HG03520 (cell line): ENCODE measurements around the gene URI1.

Experiments
- ATAC-seq: cut with Tn5 transposase; IDR thresholded peaks from one replicate; pipeline ENCODE4 v1.9.1; 2021; ENCODE audit warnings: mild to moderate bottlenecking, moderate library complexity; ENCODE audit not compliant: unreplicated experiment

The URI1 gene

DNA sequence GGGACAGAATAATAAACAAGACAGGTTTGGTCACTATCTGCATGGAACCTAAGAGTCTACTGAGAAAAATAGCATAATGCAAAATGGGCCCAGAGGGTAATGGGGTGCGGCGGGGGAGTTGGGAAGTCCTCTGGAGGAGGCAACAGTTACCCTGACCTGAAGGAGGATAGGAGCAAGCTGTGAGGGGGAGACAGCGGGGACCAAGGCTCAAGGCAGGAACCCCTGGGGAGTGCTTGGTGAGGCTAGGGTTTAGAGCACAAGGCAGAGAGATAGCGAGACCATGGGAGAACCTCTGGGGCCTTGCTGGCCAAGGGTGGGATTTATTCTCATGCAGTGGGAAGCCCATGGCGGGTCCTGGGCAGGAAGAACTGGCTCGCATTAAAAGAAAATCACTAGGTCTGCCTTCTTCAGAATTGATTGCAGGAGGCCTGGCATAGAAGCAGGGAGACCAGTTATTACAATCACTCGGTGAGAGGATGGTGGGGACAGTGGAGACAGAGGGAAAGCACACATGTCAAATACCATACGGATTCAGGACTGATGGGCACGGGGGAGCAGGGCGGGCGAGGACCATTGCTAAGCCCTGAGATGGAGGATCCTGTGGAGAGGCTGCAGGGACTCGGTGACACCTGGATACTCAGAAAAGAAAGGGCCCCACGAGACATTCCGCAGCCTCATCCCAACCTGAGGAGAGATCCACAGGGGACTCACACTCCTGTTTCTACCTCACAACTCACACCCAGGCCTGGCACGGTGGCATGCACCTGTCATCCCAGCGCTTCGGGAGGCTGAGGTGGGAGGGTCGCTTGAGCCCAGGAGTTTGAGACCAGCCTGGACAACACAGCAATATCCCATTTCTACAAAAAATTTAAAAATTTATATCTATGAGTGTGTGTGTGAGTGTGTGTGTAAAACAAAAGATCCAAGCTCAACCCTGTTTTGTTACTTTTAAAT lies 110.4 kb downstream of the URI1 start:
- no peak for ATAC-seq

DNA sequence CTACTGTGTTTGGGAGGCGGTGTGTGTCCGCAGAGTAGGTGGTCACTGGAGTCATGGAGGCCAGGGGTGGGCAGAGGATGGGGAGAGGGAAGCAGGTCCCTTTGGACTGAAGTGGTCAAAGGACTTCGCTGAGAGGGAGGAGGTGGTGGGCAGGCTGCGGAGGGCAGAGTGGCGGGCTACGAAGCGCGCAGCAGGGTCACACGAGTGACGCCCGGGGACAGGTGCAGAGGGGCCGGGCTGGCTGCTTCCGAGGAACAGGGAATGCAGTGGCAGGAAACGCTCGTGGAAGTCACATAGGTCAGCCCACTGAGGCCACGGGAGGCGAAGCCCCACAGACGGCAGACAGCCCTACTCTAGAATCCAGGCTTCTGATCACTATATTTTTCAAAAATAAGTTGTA lies 111.5 kb downstream of the URI1 start:
- no peak for ATAC-seq

DNA sequence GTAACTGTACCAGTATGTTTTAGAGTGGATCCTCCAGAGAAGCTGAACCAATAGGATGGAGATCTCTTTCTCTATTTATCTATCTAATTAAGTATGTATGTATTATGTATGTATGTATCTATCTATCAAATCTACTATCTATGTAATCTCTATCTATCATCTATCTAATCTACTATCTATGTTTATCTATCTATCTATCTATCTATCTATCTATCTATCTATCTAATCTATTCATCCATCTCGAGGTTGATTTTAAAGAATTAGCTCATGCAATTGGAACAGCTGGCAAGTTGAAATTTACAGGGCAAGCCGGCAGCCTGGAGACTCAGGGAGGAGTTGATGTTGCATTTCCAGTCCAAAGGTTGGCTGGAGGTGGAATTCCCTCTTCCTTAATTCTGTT lies 112.2 kb downstream of the URI1 start:
- no peak for ATAC-seq

DNA sequence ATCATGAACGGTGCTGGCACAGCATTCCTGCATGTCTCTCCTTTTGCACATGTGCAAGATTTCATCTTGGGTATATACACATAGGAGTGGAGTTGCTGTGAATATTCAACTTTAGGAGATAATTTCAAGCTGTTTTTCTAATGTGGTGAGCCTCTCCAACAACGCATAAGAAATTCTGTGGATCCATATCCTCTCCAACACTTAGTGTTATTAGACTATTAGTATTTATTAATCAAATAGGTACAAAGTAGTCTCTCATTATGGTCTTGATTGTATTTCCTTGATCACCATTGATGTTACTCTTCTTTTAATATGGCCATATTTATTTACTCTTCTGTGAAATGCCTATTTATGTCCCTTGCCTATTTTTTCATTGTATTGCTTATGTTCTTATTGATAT lies 114.5 kb downstream of the URI1 start:
- no peak for ATAC-seq

DNA sequence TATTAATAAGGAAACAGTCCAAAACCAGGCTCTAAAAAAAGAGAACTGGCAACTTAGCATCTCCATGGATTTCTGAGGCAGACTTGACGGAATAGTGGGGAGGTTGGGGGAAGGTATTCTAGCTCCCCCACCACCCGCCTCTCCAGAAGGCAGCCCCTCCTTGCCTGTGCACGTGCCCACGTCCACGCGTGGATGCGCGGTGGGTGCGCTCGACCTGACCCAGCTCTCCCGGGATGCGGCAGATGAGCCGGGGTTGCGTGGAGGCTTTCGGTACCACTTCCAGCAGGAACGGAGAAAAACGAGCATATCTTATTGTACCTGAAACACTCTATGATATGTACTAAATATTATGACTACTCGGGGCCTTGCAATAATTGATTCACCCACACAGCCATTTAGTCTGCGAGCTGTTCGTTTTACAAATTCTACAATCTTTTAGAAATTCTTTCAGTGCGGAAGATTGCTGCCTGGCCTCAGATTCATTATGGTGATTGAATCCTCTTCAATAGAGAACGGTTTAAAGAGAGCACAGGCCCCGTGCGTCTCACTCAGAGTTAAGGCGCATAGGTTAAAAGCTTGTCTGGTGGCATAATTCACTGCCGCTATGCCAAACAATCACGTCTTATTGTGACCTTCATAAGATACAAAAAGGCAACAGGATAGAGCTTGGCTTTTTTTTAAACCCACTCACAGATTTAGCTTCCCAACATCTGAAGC lies 117.9 kb downstream of the URI1 start:
- ATAC-seq: no peak

DNA sequence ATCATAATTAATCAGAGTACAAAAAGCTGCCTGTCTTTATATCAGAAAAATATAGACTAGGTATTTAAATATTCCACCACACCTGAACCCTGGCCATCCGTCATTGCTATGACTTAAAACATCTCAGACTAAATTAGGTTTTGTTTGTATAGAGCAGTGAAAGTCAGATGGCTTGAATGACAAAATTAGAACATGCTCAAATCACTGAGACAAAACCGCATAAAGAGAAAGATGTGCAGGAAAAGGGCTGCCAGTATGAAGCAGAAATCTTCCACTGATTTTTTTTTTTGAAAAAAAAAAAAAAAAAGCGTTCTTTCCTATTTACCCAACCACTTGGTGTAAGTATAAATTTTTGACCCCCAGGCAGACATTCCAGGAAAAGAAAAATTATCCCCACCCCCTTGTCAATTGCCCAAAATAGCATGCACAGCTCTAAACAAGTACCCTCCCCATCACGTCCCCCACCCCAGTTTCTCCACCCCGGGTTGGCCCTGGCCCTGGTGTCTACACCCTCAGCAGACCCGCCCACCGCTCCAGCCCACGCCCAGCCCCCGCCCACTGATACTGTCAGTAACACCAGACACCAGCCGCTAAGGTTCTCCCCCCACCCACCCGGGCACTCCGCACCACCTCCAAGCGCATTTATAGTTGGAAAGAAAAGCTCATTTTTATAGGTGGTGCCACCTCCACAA lies 118.6 kb downstream of the URI1 start:
- no peak for ATAC-seq

DNA sequence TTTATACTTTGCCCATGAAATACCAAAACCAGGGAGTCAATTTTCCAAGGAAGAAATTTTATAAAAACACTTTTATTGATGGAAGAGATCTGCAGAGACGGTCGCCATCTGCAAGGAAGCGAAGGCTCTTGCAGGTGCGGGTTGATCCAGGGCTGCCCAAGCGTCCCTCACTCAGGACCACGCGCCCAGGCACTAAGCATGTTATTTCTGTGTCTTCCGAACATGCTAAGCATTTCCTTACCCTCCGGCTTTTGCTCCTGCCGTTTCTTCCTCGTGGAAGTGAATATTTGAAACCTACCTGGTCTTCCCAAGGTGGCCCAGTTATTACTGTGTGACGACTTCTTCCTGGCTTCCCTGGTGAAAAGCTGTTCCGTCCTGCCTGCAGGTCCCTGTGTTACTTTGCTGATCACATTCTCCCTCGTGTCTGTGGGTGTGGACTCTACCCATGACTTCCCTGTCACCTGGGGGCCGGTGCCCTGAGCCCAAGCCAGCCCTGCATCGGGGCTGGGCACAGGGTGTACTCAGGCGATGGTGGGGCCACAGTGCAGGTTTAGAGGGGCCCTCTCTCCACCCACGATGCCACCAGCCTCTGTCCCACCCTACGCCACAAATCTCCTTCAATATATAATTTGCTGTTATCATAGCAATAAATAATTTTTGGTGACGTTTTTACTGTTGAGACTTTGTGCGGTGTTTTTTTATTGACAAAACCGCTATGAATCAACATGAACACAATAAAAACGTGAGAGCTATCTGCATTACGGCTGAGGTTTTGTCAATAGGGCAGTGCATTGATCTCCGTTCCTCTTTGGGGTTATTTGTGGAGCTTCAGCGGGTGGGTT lies 119.4 kb downstream of the URI1 start:
- no peak for ATAC-seq

DNA sequence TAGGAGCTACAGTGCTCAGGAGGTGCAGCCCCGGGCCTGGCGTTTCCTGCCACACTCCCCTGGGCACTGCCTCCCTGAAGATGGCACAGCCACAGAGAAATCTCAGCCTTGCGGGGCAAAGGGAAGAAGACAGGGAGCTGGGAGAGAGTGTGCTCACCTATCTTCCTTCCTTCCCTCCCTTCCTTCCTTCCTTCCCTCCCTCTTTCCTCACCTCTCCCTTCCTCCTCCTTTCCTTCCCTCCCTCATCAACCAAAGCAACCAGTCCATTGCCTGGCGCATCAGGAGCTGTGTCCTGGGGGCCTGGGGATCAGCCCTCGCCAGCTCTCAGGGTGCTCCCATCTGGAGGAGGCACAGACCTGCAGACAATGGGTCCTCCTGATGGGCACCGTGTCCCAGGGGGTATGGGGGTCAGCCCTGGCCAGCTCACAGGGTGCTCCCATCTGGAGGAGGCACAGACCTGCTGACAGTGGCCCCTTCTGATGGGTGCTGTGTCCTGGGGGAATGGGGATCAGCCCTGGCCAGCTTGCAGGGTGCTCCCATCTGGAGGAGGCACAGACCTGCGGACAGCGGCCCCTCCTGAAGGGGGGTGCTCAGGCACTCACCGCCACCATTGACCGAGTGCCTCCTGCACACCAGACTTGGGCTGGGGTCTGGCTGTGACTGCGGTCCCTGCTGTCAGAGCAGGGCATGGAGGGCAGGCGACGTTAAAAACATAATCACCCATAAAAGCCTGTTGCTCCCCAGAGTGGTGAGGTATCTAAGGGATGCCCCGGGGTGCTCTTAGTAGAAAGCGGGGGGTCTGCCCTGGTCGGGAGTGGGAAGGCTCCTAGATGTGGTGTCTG lies 120.2 kb downstream of the URI1 start:
- no peak for ATAC-seq

DNA sequence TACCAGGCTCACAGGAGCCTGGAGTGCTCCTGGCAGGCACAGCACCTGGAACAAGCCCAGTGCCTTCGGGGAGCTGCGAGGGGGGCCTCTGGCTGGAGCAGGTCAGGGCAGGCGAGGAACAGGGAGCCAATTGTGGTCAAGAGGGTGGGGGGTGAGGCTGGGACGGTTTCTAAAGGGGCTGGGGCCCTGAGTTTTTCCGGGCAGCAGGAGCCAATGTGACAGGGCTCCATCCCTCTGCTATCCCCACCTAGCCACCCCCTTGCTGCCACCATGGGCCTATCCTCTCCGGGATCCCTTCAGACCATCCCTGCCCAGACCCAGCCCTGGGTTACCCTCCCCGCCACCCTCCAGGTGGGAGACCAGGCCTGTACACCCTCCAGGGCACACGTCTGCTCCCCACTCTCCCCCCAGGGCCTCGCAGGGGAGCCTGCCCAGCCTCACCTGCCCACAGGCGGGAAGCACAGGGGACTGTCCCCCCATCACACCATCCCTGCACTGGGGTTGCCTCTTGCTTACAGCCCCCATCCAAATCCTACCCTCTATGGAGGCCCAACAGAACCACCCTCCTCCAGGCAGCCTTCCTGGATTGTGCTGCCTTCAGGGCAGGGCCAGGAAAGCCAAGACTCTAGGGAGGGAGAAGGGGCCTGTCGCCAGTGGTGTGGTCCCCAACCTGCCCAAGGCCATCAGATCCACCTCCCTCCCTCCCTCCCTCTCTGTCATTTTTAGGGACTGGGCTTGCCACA lies 121.0 kb downstream of the URI1 start:
- ATAC-seq: no peak

DNA sequence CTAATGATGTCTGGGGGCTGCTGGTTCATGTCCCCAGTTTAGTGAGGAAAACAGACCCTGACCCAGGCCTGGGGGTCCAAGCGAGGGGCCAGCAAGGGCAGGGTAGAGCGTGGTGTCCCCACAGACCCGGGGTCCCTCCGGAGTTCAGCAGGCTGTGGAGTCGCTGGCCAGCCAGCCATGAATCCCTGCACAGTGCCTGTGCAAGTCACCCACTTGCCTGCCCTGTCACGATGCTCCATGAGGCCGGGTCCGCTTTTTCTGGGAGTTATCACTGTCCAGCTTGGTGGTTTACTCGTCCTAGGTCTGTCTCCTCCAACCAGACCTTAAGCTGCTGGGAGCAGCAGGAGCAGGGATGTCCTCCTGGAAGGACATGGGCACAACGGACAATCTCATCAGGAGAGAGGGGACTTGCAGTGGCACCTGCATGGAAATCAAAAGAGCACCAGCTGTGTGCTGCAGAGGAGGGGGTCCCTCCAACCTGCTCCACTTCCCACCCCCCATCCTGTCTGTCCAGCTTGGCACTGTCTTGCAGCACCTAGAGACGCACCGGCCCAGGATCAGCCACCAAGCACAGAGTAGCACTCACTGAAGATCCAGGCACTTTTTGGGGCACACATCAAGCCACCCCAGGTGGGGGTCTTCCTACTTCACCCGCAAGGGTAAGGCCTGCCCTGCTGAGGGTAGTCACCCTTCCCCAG lies 121.8 kb downstream of the URI1 start:
- no peak for ATAC-seq

DNA sequence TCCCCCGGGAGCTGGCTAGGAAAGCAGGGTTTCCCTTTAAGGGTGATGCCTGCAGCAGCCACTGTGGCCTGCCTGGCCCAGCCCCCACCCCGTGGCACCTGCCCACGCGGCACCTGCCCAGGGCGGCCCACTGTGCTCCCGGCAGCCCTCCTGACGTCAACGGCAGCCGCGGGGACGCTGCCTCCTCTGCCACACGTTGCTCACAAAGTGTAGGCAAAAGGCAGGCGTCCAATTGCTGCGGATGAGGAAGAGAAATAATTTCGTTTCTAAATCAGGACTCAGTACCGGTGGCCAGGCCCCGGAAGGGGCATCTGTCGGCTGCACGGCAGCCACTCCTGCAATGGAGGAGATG lies 122.3 kb downstream of the URI1 start:
- no peak for ATAC-seq

DNA sequence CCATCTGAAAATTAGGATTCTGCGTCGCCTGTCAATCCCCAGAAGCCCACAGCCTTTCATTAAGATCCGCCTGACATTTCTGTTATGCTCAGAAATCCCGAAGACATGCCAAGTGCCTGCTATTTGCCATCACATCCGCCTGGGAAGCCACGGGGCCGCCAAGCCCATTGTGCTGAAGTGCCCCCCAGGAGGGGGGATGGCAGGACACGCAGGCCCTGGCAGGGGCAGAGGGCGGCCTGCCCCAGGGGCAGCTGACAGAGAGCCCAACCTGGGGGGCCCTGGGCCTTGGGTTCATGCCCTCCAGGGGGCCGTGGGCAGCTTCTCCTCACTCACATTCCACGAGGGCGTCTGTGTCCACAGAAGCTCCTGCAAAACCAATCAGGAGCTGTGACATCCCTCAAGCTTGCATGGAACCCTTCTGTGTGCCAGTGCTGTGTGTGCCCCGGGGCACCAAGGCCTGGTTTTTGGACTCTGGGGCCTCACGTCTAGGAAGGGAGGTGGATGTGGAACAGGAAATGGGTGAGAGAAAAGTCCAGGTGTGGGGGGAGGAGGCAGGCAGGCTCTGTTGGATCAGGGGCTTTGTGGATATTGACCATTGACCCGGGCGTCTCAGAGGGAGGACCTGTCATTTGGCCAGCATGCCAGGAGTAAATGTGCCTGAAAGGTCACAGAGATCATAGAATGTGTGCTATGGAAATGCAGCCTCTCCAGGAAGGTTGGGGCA lies 122.9 kb downstream of the URI1 start:
- ATAC-seq: no peak

DNA sequence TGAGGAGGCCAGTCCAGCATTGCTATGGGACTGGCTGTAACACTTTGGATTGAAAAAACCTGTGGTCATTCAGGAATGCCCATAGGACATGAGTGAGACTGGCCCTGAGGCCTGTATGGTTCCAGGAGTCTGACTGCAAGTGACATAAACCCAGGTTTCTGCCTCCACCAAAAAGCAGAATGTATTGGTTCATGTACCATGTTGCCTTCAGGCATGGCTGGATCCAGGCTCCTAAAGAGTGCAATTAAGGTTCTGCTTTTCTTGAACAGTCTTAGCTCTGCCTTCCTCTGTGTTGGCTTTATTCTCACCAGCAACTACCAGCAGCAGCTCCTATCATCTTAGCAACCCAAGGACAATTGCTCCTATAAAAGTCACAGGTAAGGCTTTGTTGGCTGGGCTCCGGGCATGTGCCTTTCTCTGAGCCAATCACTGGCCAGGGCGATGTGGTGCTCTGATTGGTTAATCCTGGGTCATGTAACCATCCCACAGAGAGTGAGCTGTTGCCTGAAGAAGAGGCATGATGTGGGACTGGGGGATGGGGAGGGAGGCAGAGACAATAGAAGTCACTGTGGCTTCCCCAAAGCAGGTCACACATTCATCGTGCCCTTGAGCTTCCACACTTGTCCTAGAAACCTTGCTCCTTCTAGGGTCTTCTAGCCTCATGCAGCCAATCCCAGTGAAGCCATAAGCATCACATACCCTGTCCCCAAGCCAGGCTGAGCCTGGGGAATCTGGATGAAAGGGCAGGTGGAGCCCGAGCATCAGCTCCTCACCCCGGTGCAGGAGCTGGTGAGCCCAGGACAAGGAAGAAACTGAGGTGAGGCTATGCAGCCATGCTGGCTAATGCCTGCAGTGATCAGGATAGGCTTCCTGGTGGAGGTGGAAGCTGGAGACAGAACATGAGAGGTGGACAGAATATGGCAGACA lies 123.9 kb downstream of the URI1 start:
- no peak for ATAC-seq
